HepG2 (cell line): ENCODE results near the gene DPM1. TPM values are rescaled to one million over a fixed set of nuclear protein-coding genes. Genes with fewer than 3 reads are reported as not detected.

Experiments used
- ATAC-seq: fragments of 200-7000 bp; cut with Tn5 transposase; 3 replicates; pipeline ENCODE4 v1.9.1; 2020; ENCODE audit warnings: mild to moderate bottlenecking, moderate library complexity
- BruUV-seq: library from RNA; stranded (reverse); fragments of 400-500 nt; replicated peaks from 2 replicates; lab custom pipeline; 2021; lab: Mats Ljungman, UMichigan
- CTCF ChIA-PET: fragments of 300-600 bp; formaldehyde crosslinking; extraction: SDS; loops from one replicate; lab custom pipeline; 2021; ENCODE audit warnings: low total read pairs, inconsistent platforms, low intra/inter-chr PET ratio; lab: Yijun Ruan, JAX
- POLR2A ChIA-PET: fragments of 350-600 bp; sonication (Branson Sonifier 250); formaldehyde crosslinking; loops from one replicate; lab custom pipeline; 2020; ENCODE audit warnings: antibody characterized with exemption, inconsistent platforms; lab: Yijun Ruan, JAX
- DNase-seq: peaks from one replicate; pipeline ENCODE4 v3.0.0-alpha.2; 2015; ENCODE audit warnings: low spot score
- FAIRE-seq: peaks from 3 replicates; lab custom pipeline; 2011; peaks lifted over from hg19 to GRCh38; lab: Jason Lieb, UNC
- H2AFZ ChIP-seq: one replicate; pipeline ENCODE4 v1.6.1; 2011; ENCODE audit warnings: low read length, inconsistent platforms
- H3K27ac ChIP-seq: fragments of 300-600 bp; 3 replicates; pipeline ENCODE4 v1.8.0; 2011; ENCODE audit warnings: mixed run types, mild to moderate bottlenecking, mixed read lengths, low read length, inconsistent platforms; ENCODE audit not compliant: insufficient read depth; ENCODE audit errors: extremely low read length
- H3K27me3 ChIP-seq, 2 experiments: fragments of 200-600 bp in 1 of 2; 2 replicates in 1 of 2; 3 replicates in 1 of 2; pipeline versions ENCODE4 v1.6.0 to v1.8.0; 2011; ENCODE audit warnings: low read length in 2 of 2, mild to moderate bottlenecking in 2 of 2, moderate library complexity in 2 of 2, inconsistent platforms in 1 of 2; ENCODE audit not compliant: insufficient read depth in 2 of 2, control insufficient read depth in 1 of 2
- H3K36me3 ChIP-seq, 2 experiments: fragments of 200-600 bp in 1 of 2; replicated peaks in 1 of 2; 2 replicates in 1 of 2; 3 replicates in 1 of 2; pipeline versions ENCODE4 v1.5.1 to v1.8.0; 2011; ENCODE audit warnings: low read length in 2 of 2, inconsistent platforms in 1 of 2; ENCODE audit not compliant: insufficient read depth in 2 of 2, control insufficient read depth in 1 of 2
- H3K4me1 ChIP-seq: 2 replicates; pipeline ENCODE4 v1.5.1; 2012; ENCODE audit warnings: low read length, inconsistent platforms; ENCODE audit not compliant: insufficient read depth
- H3K4me2 ChIP-seq: 2 replicates; pipeline ENCODE4 v1.6.0; 2011; ENCODE audit warnings: low read depth, low read length, inconsistent platforms
- H3K4me3 ChIP-seq, 3 experiments: fragments of 200-600 bp in 1 of 3; sonication (generic), shearing (Covaris generic) in 1 of 3; replicated peaks in 1 of 3; 2 replicates each; pipeline ENCODE4 v1.5.1; 2011 to 2016; ENCODE audit warnings: low read length in 3 of 3, inconsistent platforms in 2 of 3, low read depth in 2 of 3, mild to moderate bottlenecking in 2 of 3, control low read depth in 1 of 3, mixed read lengths in 1 of 3; ENCODE audit not compliant: insufficient read depth in 1 of 3
- H3K79me2 ChIP-seq: one replicate; pipeline ENCODE4 v1.6.1; 2011; ENCODE audit warnings: low read length, inconsistent platforms; ENCODE audit not compliant: insufficient read depth
- H3K9ac ChIP-seq: 2 replicates; pipeline ENCODE4 v1.6.0; 2011; ENCODE audit warnings: mild to moderate bottlenecking, low read depth, low read length, inconsistent platforms; ENCODE audit not compliant: insufficient read depth
- H3K9me3 ChIP-seq: 2 replicates; pipeline ENCODE4 v1.5.1; 2012; ENCODE audit warnings: mild to moderate bottlenecking, low read length
- H4K20me1 ChIP-seq: 2 replicates; pipeline ENCODE4 v1.6.0; 2011; ENCODE audit warnings: inconsistent platforms, mild to moderate bottlenecking, low read length, moderate library complexity; ENCODE audit not compliant: insufficient read depth
- AGO2 ChIP-seq: fragments of 200-400 bp; formaldehyde crosslinking; optimal IDR thresholded peaks from 2 replicates; pipeline ENCODE3; 2017; ENCODE audit warnings: mild to moderate bottlenecking, low read depth, low read length, moderate library complexity
- CREB1 ChIP-seq, 2 experiments: fragments of 450-650 bp in 1 of 2; IDR thresholded peaks; 2 replicates each; pipeline ENCODE4 v1.6.1; 2016 to 2017; ENCODE audit warnings: control low read depth in 1 of 2, mild to moderate bottlenecking in 1 of 2, missing compliant biosample characterization in 1 of 2, missing genetic modification characterization in 1 of 2
- MAF1 ChIP-seq: sonication (generic); formaldehyde crosslinking; IDR thresholded peaks from 2 replicates; pipeline ENCODE4 v1.5.0; 2020; ENCODE audit warnings: missing genetic modification reagents, borderline replicate concordance
- POLR2A ChIP-seq, 2 experiments: IDR thresholded peaks; 2 replicates each; pipeline ENCODE4 v1.6.1; 2011; ENCODE audit warnings: low read depth in 2 of 2, low read length in 2 of 2, mild to moderate bottlenecking in 1 of 2, moderate library complexity in 1 of 2; ENCODE audit not compliant: insufficient read depth in 1 of 2
- RBM22 ChIP-seq: fragments of 200-400 bp; formaldehyde crosslinking; optimal IDR thresholded peaks from 2 replicates; pipeline ENCODE3; 2017; ENCODE audit warnings: mild to moderate bottlenecking, low read length, moderate library complexity
- ZBTB1 ChIP-seq: sonication (generic); formaldehyde crosslinking; IDR thresholded peaks from 2 replicates; pipeline ENCODE4 v1.4.0; 2020; ENCODE audit warnings: missing genetic modification reagents, borderline replicate concordance
- ZC3H13 ChIP-seq: sonication (generic); formaldehyde crosslinking; IDR thresholded peaks from 2 replicates; pipeline ENCODE4 v1.8.1; 2023; ENCODE audit warnings: mild to moderate bottlenecking, missing genetic modification reagents, moderate library complexity
- ZFP36L2 ChIP-seq: sonication (generic); formaldehyde crosslinking; IDR thresholded peaks from 2 replicates; pipeline ENCODE4 v1.4.0; 2020; ENCODE audit warnings: missing genetic modification reagents
- WGBS: methylation state at CpG from one replicate; pipeline ENCODE4 v1.1.6; 2017; ENCODE audit warnings: low lambda C conversion rate; 5-methylcytosine and 5-hydroxymethylcytosine counted together
- in situ Hi-C: cut with HindIII; loops from 2 replicates; pipeline ENCODE4 v1.10.0; 2017; ENCODE audit warnings: low pct_unique_long_range_greater_than_20kb; ENCODE audit not compliant: extremely low pct_ligation_motif_present
- intact Hi-C: fragments of 100-400 bp; cut with micrococcal nuclease; formaldehyde crosslinking; loops from one replicate; pipeline ENCODE4 v1.10.0; 2022; ENCODE audit not compliant: unreplicated experiment
- polyA plus RNA-seq, 8 experiments: library from polyadenylated mRNA; depleted of rRNA in 3 of 8; stranded (reverse) in 7 of 8; unstranded in 1 of 8; fragments of >200 nt; fragmentation: Illumina TruSeq in 4 of 8; extraction: Trizol in 4 of 8; gene quantifications; 2 replicates each; pipeline versions ENCODE4 v1.2.1 to v1.2.3, GENCODE V29; 2011 to 2016; ENCODE audit warnings: low read depth in 4 of 8, missing spikeins in 1 of 8, mixed read lengths in 1 of 8; ENCODE audit not compliant: insufficient read depth in 1 of 8
- total RNA-seq, 5 experiments: library from RNA; depleted of rRNA; stranded (reverse); fragments of >200 nt; fragmentation: Illumina TruSeq; extraction: Trizol; gene quantifications; 2 replicates each; pipeline ENCODE4 v1.2.3, GENCODE V29; 2016; ENCODE audit warnings: low read depth in 1 of 5
- TF ChIP-seq, protein P1 (sequence below): sonication (generic); formaldehyde crosslinking; IDR thresholded peaks from 2 replicates; pipeline ENCODE4 v1.4.0; 2020; ENCODE audit warnings: mild to moderate bottlenecking, missing genetic modification reagents
- TF ChIP-seq, protein P2 (sequence below): sonication (generic); formaldehyde crosslinking; IDR thresholded peaks from 2 replicates; pipeline ENCODE4 v1.4.0; 2020; ENCODE audit warnings: mild to moderate bottlenecking, missing genetic modification reagents

DPM1 gene
- total and polyA plus RNA-seq, 2 of the 13 experiments (the other 11 are each of a cell fraction or from before 2014, with no cell fraction given), result 83.2 to 161 TPM

DNA sequence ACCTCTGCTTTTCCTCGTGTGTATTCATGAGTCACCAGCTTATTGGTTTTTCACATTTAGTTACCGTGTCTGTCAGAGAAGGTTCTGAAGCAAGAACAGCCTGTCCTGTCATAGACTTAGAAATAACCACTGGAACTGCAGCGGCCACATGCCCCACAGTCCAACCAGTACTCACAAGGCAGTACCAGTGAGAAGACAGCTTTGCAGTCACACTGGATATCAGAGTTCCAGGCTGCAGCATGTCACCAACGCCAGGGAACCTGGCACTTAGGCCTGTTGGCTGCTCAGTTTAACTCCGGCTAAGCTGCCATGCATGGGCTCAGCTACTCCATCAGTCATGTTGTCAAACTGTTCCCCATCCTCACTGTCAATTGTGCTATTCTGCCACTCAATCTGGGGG lies 67.2 kb downstream of the DPM1 start:
- H2AFZ ChIP-seq, result no peak overlapping the region
- H3K4me2 ChIP-seq, result no peak overlapping the region
- ChIA-PET CTCF (no interaction called here), POLR2A (no interaction called here)
- no TSS peak for BruUV-seq
- H4K20me1 ChIP-seq, result peaks cover 6% of the 10 kb centered on the region; the same call in 1 of the 2 replicates
- TF ChIP-seq CREB1 (IDR thresholded peaks at IDR 0.05) (peak; percentile 23; the same call in 1 of the 2 replicates), CREB1 (CRISPR knock-in tag; IDR thresholded peaks at IDR 0.05) (no peak), ZC3H13 (CRISPR knock-in tag) (peak; percentile 74), POLR2A (IDR thresholded peaks at IDR 0.05; ENCODE audit: insufficient read depth in 1 of 2, low read depth in 2 of 2, low read length in 2 of 2) (peak in 1 of 2 experiments; percentile 41; a peak in 1 of 4 replicates), ZFP36L2 (CRISPR knock-in tag) (no peak), AGO2 (peak; percentile 64), MAF1 (CRISPR knock-in tag) (no peak), ZBTB1 (no peak), RBM22 (peak; percentile 35)
- TF ChIP-seq, protein P1, sequence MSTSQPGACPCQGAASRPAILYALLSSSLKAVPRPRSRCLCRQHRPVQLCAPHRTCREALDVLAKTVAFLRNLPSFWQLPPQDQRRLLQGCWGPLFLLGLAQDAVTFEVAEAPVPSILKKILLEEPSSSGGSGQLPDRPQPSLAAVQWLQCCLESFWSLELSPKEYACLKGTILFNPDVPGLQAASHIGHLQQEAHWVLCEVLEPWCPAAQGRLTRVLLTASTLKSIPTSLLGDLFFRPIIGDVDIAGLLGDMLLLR (CRISPR knock-in tag), result 0 out of 2 replicates have a peak, but pooled peaks have one; percentile 45
- TF ChIP-seq, protein P2, sequence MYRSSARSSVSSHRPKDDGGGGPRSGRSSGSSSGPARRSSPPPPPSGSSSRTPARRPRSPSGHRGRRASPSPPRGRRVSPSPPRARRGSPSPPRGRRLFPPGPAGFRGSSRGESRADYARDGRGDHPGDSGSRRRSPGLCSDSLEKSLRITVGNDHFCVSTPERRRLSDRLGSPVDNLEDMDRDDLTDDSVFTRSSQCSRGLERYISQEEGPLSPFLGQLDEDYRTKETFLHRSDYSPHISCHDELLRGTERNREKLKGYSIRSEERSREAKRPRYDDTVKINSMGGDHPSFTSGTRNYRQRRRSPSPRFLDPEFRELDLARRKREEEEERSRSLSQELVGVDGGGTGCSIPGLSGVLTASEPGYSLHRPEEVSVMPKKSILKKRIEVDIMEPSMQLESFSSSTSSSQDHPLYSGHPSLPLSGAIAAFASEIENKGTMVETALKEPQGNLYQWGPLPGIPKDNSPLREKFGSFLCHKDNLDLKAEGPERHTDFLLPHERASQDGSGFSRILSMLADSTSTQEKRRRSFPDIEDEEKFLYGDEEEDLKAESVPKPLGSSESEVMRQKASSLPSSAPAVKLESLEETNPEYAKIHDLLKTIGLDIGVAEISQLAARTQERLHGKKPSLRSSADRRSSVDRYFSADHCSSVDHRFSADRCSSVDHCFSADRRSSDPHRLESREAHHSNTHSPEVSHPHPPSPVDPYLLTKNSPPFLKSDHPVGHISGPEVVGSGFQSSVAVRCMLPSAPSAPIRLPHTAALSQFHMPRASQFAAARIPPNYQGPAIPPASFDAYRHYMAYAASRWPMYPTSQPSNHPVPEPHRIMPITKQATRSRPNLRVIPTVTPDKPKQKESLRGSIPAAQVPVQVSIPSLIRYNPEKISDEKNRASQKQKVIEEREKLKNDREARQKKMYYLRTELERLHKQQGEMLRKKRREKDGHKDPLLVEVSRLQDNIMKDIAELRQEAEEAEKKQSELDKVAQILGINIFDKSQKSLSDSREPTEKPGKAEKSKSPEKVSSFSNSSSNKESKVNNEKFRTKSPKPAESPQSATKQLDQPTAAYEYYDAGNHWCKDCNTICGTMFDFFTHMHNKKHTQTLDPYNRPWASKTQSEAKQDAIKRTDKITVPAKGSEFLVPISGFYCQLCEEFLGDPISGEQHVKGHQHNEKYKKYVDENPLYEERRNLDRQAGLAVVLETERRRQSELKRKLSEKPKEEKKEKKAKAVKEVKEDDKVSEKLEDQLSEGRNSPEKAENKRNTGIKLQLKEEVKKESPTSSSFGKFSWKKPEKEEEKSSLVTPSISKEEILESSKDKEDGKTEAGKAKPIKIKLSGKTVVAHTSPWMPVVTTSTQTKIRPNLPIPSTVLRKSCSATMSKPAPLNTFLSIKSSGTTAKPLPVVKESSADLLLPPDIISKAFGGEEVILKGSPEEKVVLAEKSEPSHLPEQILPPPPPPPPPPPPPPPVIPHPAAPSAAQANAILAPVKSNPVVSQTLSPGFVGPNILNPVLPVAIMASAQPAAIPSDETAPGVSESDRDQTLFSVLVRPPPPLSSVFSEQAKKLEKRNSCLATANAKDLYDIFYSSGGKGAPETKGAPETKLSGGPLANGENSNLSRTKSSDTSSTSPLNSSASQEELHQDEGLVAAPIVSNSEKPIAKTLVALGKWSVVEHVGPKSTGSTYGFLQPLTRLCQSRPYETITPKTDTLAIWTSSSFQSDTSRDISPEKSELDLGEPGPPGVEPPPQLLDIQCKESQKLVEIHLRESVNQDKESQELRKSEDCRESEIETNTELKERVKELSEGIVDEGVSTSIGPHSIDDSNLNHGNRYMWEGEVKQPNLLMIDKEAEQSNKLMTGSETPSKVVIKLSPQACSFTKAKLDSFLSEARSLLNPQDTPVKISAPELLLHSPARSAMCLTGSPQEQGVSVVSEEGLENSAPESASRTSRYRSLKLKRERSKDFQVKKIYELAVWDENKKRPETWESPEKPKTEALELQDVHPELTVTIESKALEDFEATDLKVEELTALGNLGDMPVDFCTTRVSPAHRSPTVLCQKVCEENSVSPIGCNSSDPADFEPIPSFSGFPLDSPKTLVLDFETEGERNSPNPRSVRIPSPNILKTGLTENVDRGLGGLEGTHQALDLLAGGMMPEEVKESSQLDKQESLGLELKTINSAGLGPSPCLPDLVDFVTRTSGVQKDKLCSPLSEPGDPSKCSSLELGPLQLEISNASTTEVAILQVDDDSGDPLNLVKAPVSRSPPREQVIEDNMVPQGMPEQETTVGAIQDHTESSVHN (CRISPR knock-in tag), result 0 out of 2 replicates have a peak, but pooled peaks have one; percentile 41
- intact Hi-C loops, result no loop called here
- H3K27ac ChIP-seq, result no peak overlapping the region
- no peaks in the 10 kb centered on the region for H3K27me3 ChIP-seq
- no peaks in the 10 kb centered on the region for H3K79me2 ChIP-seq
- H3K9me3 ChIP-seq, result no peaks in the 10 kb centered on the region
- H3K4me1 ChIP-seq, result peaks cover 17% of the 10 kb centered on the region
- H3K4me3 ChIP-seq, result no peak overlapping the region
- no peak for FAIRE-seq
- DNase-seq, result no peak
- H3K36me3 ChIP-seq, result peaks cover 23 to 56% of the 10 kb centered on the region in 2 experiments
- H3K9ac ChIP-seq, result no peak overlapping the region
- no peak for ATAC-seq
- in situ Hi-C loops, result no loop called here
- WGBS, result 94% methylated on average over 5 of the region's 5 CpGs
